Heart left ventricle (tissue), 13 donors: ENCODE data around the gene SRRM5.

ENCODE experiments used
- POLR2A ChIP-seq, 2 donors: fragments of 450-650 bp; IDR thresholded peaks; one replicate each; pipeline ENCODE4 v1.6.1; 2017; ENCODE audit warnings: antibody characterized with exemption in 2 of 2, mild to moderate bottlenecking in 2 of 2, moderate library complexity in 2 of 2
- TF ChIP-seq, protein P1 (sequence below), 12 donors: fragments of 200-600 bp; sonication (generic) in 4 of 12; IDR thresholded peaks; one replicate each; pipeline versions ENCODE4 v1.5.0 to v1.8.0; 2018 to 2022; ENCODE audit warnings: antibody characterized with exemption in 12 of 12, mild to moderate bottlenecking in 5 of 12
- donor health status: ischemic (EF 13 %, LVEDD 7.1; RV severe dilation, severe dysfunction).
- donor health status: DM: no; HTN: yes; CAD: no.
- donor health status: DM: no; HTN: no; CAD: no.
- donor health status: ischemic (EF 25% LVEDD 6.9; RV normal size, moderate dysfunction).
- donor health status: ischemic (EF 25% LVEDD 5.7; RV mildly dilated, moderate dysfunction).
- donor health status: ischemic (EF 35%, LVEDD 5.7; RV mildly dilated, moderate dysfunction).
- donor health status: nonischemic (EF 11% LVEDD 7.7; RV severe dilation, severe dysfunction).
- donor health status: DM: yes; HTN: yes; CAD: no.
- donor health status: PGD.
- donor health status: ischemic (EF 29% LVEDD 5.4; RV normal size, mild dysfunction).
- donor health status: nonischemic (EF 23%, LVEDD 6.1; RV moderate dilation, normal function).

DNA sequence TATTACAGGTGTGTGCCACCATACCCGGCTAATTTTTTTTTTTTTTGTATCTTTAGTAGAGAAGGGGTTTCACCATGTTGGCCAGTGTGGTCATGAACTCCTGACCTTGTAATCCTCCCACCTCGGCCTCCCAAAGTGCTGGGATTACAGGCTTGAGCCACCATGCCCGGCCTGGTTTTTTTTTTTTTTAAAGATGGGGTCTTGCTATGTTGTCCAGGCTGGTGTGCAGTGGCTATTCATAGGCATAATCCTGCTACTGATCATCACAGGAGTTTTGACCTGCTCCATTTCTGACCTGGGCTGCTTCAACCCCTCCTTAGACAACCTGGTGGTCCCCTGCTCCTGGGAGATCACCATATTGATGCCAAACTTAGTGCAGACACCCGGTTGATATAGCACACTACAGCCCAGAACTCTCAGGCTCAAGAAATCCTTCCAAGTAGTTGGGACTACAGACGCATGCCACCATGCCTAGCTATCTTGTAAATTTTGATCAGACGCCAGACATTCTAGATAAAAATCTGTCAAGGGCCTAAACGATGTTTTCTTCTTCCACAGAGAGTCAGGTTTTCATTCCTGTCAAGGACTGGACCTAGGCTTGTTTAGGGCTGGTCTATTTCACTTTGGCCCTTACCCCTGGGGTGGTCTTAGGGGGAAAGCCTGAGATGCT lies 48.5 kb downstream of the SRRM5 start:
- no peak for TF ChIP-seq POLR2A (IDR thresholded peaks at IDR 0.05)
- TF ChIP-seq, protein P1, sequence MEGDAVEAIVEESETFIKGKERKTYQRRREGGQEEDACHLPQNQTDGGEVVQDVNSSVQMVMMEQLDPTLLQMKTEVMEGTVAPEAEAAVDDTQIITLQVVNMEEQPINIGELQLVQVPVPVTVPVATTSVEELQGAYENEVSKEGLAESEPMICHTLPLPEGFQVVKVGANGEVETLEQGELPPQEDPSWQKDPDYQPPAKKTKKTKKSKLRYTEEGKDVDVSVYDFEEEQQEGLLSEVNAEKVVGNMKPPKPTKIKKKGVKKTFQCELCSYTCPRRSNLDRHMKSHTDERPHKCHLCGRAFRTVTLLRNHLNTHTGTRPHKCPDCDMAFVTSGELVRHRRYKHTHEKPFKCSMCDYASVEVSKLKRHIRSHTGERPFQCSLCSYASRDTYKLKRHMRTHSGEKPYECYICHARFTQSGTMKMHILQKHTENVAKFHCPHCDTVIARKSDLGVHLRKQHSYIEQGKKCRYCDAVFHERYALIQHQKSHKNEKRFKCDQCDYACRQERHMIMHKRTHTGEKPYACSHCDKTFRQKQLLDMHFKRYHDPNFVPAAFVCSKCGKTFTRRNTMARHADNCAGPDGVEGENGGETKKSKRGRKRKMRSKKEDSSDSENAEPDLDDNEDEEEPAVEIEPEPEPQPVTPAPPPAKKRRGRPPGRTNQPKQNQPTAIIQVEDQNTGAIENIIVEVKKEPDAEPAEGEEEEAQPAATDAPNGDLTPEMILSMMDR (IDR thresholded peaks at IDR 0.05), result no peak
